ENCODE results near the gene CACHD1.

DNA sequence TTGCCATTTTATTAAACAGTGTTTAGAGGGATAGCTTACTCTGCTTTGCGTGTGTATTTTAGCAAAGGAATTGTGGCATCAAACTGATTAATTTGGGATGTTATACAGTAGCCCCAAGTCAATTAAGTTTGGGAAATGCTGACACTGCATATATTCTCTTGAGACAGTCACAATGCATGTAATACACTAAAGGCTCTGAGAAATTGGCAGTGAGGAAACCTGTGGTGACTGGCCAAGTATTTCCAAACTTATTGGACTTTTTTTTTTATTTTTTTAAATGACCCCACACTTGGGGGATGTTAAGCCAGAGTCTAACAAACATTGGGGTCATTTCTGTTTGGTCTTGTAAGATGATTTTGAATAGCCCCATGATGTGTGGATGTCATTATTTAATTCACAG, 207.6 kb downstream of the CACHD1 start:
- TF ChIP-seq CTCF (IDR thresholded peaks at IDR 0.05; ENCODE audit: control extremely low read depth in 1 of 3, insufficient read depth in 1 of 3, low read depth in 1 of 3, low read length in 3 of 3) (no peak), EZH2 (IDR thresholded peaks at IDR 0.05; ENCODE audit: low read depth, low read length, severe bottlenecking) (no peak), POLR2AphosphoS5 (IDR thresholded peaks at IDR 0.05; ENCODE audit: low read depth, low read length) (no peak), RBBP5 (IDR thresholded peaks at IDR 0.05; ENCODE audit: borderline replicate concordance, low read depth, low read length) (no peak), SIN3A (conservative IDR thresholded peaks at IDR 0.05 in 1 of 2, IDR thresholded peaks at IDR 0.05 in 1 of 2; ENCODE audit: low read depth in 1 of 2, low read length in 2 of 2) (no peak), TBP (IDR thresholded peaks at IDR 0.05; ENCODE audit: low read depth, low read length) (no peak)

All from H1 (cell line).